ENCODE measurements around the gene CAMK2B. TPM values are rescaled to one million over a fixed set of nuclear protein-coding genes. Genes with fewer than 3 reads are reported as not detected.

Gene CAMK2B
- total RNA-seq, 1 experiment from 2014 or later, result 0.13 TPM

GRCh38 chr7:44239361-44239760 is 86.0 kb downstream of the CAMK2B start:
- no peak for TF ChIP-seq EZH2 (IDR thresholded peaks at IDR 0.05; ENCODE audit: borderline replicate concordance, low read depth, low read length, poor library complexity, severe bottlenecking)
- POLR2A ChIA-PET (ENCODE audit: low non-redundant PET), result no interaction called here
- intact Hi-C loops (cut with micrococcal nuclease; ENCODE audit: unreplicated experiment), result no loop called here

DNA sequence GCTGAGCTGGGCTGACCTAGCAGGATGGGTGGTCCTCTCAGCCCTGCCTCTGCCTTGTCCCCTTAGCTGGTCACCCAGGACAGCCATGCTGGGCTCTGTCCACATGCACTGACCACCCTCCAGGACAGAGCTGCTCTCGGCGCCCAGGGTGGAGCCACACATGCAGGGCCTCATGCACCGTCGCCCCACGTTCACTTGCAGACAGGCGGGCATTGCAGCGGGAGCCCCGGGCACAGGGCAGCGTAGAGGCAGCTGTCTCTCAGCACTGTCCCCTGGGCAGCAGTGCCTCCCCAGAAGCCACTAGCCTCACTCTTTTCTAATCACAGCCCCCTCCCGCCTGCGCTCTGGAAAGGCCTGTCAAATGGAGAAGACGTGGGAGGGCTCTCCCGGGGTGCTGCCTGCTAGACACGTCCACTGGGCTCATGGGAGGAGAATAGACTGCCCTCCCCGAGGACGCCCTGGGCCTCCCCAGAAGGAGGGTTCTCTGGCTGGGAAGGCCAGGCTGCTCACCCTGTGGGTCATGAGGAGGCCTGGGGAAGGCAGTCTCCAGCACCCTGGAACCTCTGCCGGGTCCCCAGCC is 87.2 kb downstream of the CAMK2B start:
- DNase-seq (ENCODE audit: low spot score), result no peak
- BruUV-seq (replicated peaks), result no TSS peak
- Histone ChIP-seq H3K4me3 (ENCODE audit: low read depth, low read length, poor library complexity, severe bottlenecking) (no peak overlapping the region), H3K36me3 (ENCODE audit: insufficient read depth, low read length, poor library complexity, severe bottlenecking) (no peaks in the 10 kb centered on the region), H3K9me3 (ENCODE audit: low read depth, low read length, poor library complexity, severe bottlenecking) (no peaks in the 10 kb centered on the region), H3K4me1 (ENCODE audit: insufficient read depth, low read length, poor library complexity, severe bottlenecking) (no peaks in the 10 kb centered on the region), H3K27me3 (replicated peaks; ENCODE audit: insufficient read depth, low read depth, low read length, poor library complexity) (no peaks in the 10 kb centered on the region), H3K27ac (ENCODE audit: low read depth, low read length, poor library complexity, severe bottlenecking) (no peak overlapping the region)
- CTCF ChIA-PET, result no interaction called here
- no peak for TF ChIP-seq EZH2 (IDR thresholded peaks at IDR 0.05; ENCODE audit: borderline replicate concordance, low read depth, low read length, poor library complexity, severe bottlenecking)
- TF ChIP-seq CTCF (conservative IDR thresholded peaks at IDR 0.05; ENCODE audit: low read depth, low read length), result no peak
- POLR2A ChIA-PET (ENCODE audit: low non-redundant PET), result no interaction called here
- intact Hi-C loops (cut with micrococcal nuclease; ENCODE audit: unreplicated experiment), result no loop called here

More at GRCh38 chr7:44239361-44239760, 86.0 kb downstream of the CAMK2B start:
- Histone ChIP-seq H3K4me1 (ENCODE audit: insufficient read depth, low read length, poor library complexity, severe bottlenecking) (no peaks in the 10 kb centered on the region), H3K36me3 (ENCODE audit: insufficient read depth, low read length, poor library complexity, severe bottlenecking) (no peaks in the 10 kb centered on the region), H3K27ac (ENCODE audit: low read depth, low read length, poor library complexity, severe bottlenecking) (no peak overlapping the region), H3K27me3 (replicated peaks; ENCODE audit: insufficient read depth, low read depth, low read length, poor library complexity) (no peaks in the 10 kb centered on the region), H3K9me3 (ENCODE audit: low read depth, low read length, poor library complexity, severe bottlenecking) (no peaks in the 10 kb centered on the region), H3K4me3 (ENCODE audit: low read depth, low read length, poor library complexity, severe bottlenecking) (no peak overlapping the region)
- CTCF ChIA-PET, result no interaction called here
- no TSS peak for BruUV-seq (replicated peaks)
- no peak for DNase-seq (ENCODE audit: low spot score)

DNA sequence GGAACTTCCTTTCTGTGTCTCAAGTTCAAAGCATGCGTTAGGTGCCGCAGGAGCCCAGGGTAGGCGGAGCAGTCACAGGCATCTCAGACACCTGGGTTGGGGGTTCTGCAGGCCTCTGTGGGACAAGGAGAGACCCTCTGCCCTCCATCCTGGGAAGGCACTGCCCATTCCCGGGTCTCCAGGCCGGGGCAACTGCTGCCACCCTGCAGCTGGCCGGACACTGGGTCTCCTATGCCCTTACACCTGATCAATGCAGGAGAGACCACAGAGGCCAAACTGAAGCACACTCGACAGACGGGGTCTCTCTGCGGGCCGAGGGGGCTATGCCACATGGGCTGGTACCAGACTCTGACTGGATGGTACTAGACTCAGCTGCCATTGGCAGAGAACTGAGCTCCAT is 87.7 kb downstream of the CAMK2B start:
- no peaks in the 10 kb centered on the region for H3K36me3 ChIP-seq (ENCODE audit: insufficient read depth, low read length, poor library complexity, severe bottlenecking)
- H3K4me3 ChIP-seq (ENCODE audit: low read depth, low read length, poor library complexity, severe bottlenecking), result no peak overlapping the region
- CTCF ChIA-PET, result no interaction called here
- DNase-seq (ENCODE audit: low spot score), result no peak
- intact Hi-C loops (cut with micrococcal nuclease; ENCODE audit: unreplicated experiment), result no loop called here
- H3K27ac ChIP-seq (ENCODE audit: low read depth, low read length, poor library complexity, severe bottlenecking), result no peak overlapping the region
- no peaks in the 10 kb centered on the region for H3K9me3 ChIP-seq (ENCODE audit: low read depth, low read length, poor library complexity, severe bottlenecking)
- BruUV-seq (replicated peaks), result no TSS peak
- H3K4me1 ChIP-seq (ENCODE audit: insufficient read depth, low read length, poor library complexity, severe bottlenecking), result no peaks in the 10 kb centered on the region
- POLR2A ChIA-PET (ENCODE audit: low non-redundant PET), result no interaction called here
- TF ChIP-seq EZH2 (IDR thresholded peaks at IDR 0.05; ENCODE audit: borderline replicate concordance, low read depth, low read length, poor library complexity, severe bottlenecking) (no peak), CTCF (conservative IDR thresholded peaks at IDR 0.05; ENCODE audit: low read depth, low read length) (no peak)
- H3K27me3 ChIP-seq (replicated peaks; ENCODE audit: insufficient read depth, low read depth, low read length, poor library complexity), result no peaks in the 10 kb centered on the region

- TF ChIP-seq CTCF (conservative IDR thresholded peaks at IDR 0.05; ENCODE audit: low read depth, low read length) (no peak), EZH2 (IDR thresholded peaks at IDR 0.05; ENCODE audit: borderline replicate concordance, low read depth, low read length, poor library complexity, severe bottlenecking) (no peak)
- no peaks in the 10 kb centered on the region for H3K27me3 ChIP-seq (replicated peaks; ENCODE audit: insufficient read depth, low read depth, low read length, poor library complexity)
- ChIA-PET POLR2A (ENCODE audit: low non-redundant PET) (no interaction called here), CTCF (no interaction called here)
- H3K4me3 ChIP-seq (ENCODE audit: low read depth, low read length, poor library complexity, severe bottlenecking), result no peak overlapping the region
- intact Hi-C loops (cut with micrococcal nuclease; ENCODE audit: unreplicated experiment), result no loop called here
- no peaks in the 10 kb centered on the region for H3K4me1 ChIP-seq (ENCODE audit: insufficient read depth, low read length, poor library complexity, severe bottlenecking)
- no peaks in the 10 kb centered on the region for H3K9me3 ChIP-seq (ENCODE audit: low read depth, low read length, poor library complexity, severe bottlenecking)
- no peak for DNase-seq (ENCODE audit: low spot score)
- no peak overlapping the region for H3K27ac ChIP-seq (ENCODE audit: low read depth, low read length, poor library complexity, severe bottlenecking)
- H3K36me3 ChIP-seq (ENCODE audit: insufficient read depth, low read length, poor library complexity, severe bottlenecking), result no peaks in the 10 kb centered on the region
- no TSS peak for BruUV-seq (replicated peaks)
Measured at GRCh38 chr7:44236333-44236728, 89.1 kb downstream of the CAMK2B start.
